Activated naive CD4-positive, alpha-beta T cell treated with anti-CD3 and anti-CD28 coated beads, Interleukin-2, amount 10 ng/mL, durations not matched to agents 5 hours and 36 hours (primary cell): ENCODE measurements around the gene SKI. TPM values are rescaled to one million over a fixed set of nuclear protein-coding genes. Genes with fewer than 3 reads are reported as not detected.

ENCODE experiments used
- total RNA-seq, 2 experiments: library from RNA; stranded (reverse); gene quantifications; one replicate each; pipeline ENCODE4 v1.2.3, GENCODE V29; 2021

The SKI gene
- 10 to 100 TPM; 72.3 to 73.4 TPM for total RNA-seq

GRCh38 chr1:2228157-2228594 is at the start of gene SKI:
TSS of gene SKI (plus strand) at chr1:2228319. CDS start at chr1:2228767, 448 bp downstream.

GRCh38 chr1:2194319-2194897 is 33.7 kb upstream of the SKI start, which contains the start of gene FAAP20:
TSS of gene FAAP20 (minus strand) at chr1:2194772. CDS start at chr1:2194749, 23 bp downstream.

Other genes with a start within 250 kb of the SKI start
- gene CFAP74, start 224.5 kb upstream of the SKI start, total RNA-seq: not detected
- under 1 TPM in 1 of 2 experiments, not detected in 1; 0.28 TPM for gene GABRD, start 209.0 kb upstream of the SKI start, total RNA-seq
- 10 to 100 TPM; 10.3 to 12.8 TPM for gene PRKCZ, start 177.9 kb upstream of the SKI start, total RNA-seq
- gene FAAP20, start 33.5 kb upstream of the SKI start, total RNA-seq: 10 to 100 TPM; 61.0 to 64.0 TPM
- gene MORN1, start 163.2 kb downstream of the SKI start, total RNA-seq: 1 to 10 TPM; 7.1 to 7.3 TPM
- gene RER1, start 163.5 kb downstream of the SKI start, total RNA-seq: 100 to 1,000 TPM; 130 to 132 TPM
- 10 to 100 TPM in 1 of 2 experiments, 1 to 10 TPM in 1; 9.6 to 11.9 TPM for gene PEX10, start 184.2 kb downstream of the SKI start, total RNA-seq
- 10 to 100 TPM; 19.6 to 23.7 TPM for gene PLCH2, start 248.0 kb downstream of the SKI start, total RNA-seq